Posterior vena cava (tissue), 2 donors: ENCODE measurements around the gene TBC1D28. TPM values are rescaled to one million over a fixed set of nuclear protein-coding genes. Genes with fewer than 3 reads are reported as not detected.
"Not testable (repeated sequence)": the region's sequence is repeated elsewhere in the genome, so short reads cannot be mapped to it uniquely, and the experiment has no call there.

Experiments used
- DNase-seq: peaks from one replicate; pipeline ENCODE4 v3.0.0-alpha.2; 2020; ENCODE audit warnings: low spot score
- intact Hi-C, 2 donors: fragments of 100-400 bp; cut with DNase I; formaldehyde crosslinking; loops; one replicate each; pipeline versions ENCODE4 v1.14.1 to v1.14.2; 2022 to 2023
- total RNA-seq, 2 donors: library from RNA; stranded (reverse); fragmentation: NEBNext Ultra II Directional; extraction: Animal tissue kit (Norgen Biotek cat#: 25700); gene quantifications; one replicate each; pipeline ENCODE4 v1.2.1, GENCODE V29; 2021
- donor health status: DM: yes; HTN: yes; CAD: no.
- donor health status: DM: yes; HTN: yes; CAD: no.

The TBC1D28 gene
- total RNA-seq, 2 donors from 2014 or later: not detected

DNA sequence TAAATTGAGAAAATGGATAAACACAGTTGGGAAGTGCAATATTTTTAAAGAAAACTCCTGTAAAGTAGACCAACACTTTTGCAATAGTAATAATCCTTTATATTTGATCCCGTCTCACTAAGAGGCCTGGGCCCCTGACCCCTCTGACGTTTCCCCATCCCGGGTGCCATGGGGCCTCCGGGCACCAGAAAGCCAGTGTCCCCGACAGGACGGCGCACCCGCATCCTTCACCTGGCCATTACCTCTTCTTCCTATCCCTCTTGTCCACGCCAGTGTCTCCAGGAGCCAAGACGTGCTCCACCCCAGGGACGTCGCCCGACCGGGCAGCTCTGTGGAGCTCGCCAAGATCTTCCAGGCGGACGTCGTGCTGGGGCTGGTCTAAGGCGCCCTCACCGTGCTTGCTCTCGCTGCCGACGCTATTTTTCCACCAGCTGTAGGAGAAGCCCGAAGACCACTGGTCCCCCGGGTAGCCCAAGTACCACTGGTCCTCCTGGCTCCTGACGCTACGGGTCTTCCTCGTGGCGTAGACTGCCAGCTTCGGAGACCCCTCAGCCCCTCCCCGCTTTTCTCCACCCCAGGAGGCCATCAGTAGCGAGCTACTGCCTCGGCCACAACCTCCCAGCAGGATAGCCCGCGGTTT, 19.2 kb downstream of the TBC1D28 start:
- intact Hi-C loops, DNase-seq: not testable (repeated sequence)

DNA sequence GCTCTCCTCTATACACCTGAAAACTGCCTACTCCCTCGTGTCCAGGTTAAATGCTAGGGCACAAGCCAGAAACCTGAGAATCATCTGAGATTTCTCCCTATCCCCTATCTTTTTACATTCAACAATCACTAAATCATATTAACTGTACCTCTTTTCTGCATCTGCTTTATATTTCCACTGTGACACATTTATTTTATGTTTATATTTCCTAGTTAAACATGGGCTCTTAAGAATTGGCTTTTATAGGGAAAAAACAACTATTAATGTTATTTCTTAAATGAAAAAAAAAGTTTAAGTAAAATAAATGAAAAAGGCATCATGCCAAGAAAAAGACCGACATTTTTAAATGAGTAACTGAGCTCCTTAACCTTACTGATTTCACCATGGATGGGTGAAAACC, 26.6 kb downstream of the TBC1D28 start:
- intact Hi-C loops, DNase-seq: not testable (repeated sequence)

DNA sequence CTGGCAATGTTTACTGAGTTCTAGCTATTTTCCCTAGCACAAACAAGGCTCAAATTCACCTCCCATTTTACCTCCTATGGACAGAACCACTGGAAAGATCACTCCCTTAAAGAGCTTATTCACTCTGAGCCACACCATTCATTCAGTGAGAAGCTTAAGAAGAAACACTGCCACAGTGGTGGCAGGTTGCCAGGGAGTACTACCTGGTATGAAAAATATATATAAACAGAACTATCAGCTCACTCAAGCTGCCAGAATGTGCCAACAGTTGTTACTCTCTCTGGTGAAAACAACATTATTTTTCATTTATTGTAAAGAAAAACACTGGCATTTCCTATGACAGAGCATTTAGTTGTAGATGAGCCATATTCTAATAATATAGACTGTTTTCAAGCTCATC, 31.2 kb downstream of the TBC1D28 start:
- intact Hi-C loops, DNase-seq: not testable (repeated sequence)

GRCh38 chr17:18593138-18593537, 51.1 kb downstream of the TBC1D28 start:
- DNase-seq, intact Hi-C loops: not testable (repeated sequence)

Other genes starting within 250 kb of the TBC1D28 start
- gene LGALS9C, start 167.6 kb downstream of the TBC1D28 start, total RNA-seq: not detected
- gene FOXO3B, start 37.9 kb upstream of the TBC1D28 start, total RNA-seq: 1 to 10 TPM; 1.5 to 2.3 TPM
- under 1 TPM; 0.10 to 0.14 TPM for gene FBXW10, start 99.7 kb upstream of the TBC1D28 start, total RNA-seq
- gene TVP23B, start 136.8 kb upstream of the TBC1D28 start, total RNA-seq: 10 to 100 TPM; 26.7 to 29.4 TPM
- gene PRPSAP2, start 213.7 kb upstream of the TBC1D28 start, total RNA-seq: 10 to 100 TPM; 21.1 to 21.5 TPM